ENCODE data around the gene KLHL21. TPM values are rescaled to one million over a fixed set of nuclear protein-coding genes. Genes with fewer than 3 reads are reported as not detected.

Gene KLHL21
- total and polyA plus RNA-seq, 8 donors, result 10.8 to 31.3 (median 16.8) TPM

DNA sequence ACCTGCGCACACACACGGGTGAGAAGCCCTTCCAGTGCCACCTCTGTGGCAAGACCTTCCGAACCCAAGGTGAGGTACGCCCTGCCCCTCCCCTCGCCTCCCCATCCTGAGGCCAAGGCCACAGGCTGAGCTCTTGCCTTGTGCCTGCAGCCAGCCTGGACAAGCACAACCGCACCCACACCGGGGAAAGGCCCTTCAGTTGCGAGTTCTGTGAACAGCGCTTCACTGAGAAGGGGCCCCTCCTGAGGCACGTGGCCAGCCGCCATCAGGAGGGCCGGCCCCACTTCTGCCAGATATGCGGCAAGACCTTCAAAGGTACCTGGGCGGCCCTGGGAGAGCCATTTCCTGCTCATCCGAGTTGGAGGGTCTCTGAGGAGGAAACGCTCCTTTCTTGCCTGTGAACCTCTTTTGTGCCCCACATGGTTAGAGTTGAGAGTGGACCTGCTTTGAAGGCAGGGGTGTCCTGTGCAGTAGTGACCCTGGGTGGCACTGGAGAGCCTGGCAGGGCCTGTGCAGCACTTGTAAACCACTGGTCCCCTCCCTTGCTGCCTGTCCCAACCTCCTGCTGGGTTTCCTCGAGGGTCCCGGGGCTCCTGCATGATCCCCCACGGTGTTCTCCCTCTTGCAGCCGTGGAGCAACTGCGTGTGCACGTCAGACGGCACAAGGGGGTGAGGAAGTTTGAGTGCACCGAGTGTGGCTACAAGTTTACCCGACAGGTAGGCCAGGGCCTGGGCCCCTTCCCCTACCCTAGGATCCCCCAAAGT lies 14.4 kb downstream of the KLHL21 start:
- peak in 2 of 4 donors; percentile 23 to 33 for ATAC-seq
- intact Hi-C loops (cut with DNase I), result no loop called here
- Histone ChIP-seq H3K9me3 (no peaks in the 10 kb centered on the region), H3K36me3 (peaks cover 0 to 32% (median 30%) of the 10 kb centered on the region in 3 donors), H3K27me3 (no peaks in the 10 kb centered on the region), H3K4me1 (peaks cover 0 to 7% (median 4%) of the 10 kb centered on the region in 3 donors), H3K4me3 (no peak overlapping the region), H3K27ac (no peak overlapping the region)
- WGBS, 2 donors, result 61 to 70% methylated on average over 25 of the region's 25 CpGs
- peak in 2 of 6 donors; percentile 28 to 66 for DNase-seq
- TF ChIP-seq, protein P1, sequence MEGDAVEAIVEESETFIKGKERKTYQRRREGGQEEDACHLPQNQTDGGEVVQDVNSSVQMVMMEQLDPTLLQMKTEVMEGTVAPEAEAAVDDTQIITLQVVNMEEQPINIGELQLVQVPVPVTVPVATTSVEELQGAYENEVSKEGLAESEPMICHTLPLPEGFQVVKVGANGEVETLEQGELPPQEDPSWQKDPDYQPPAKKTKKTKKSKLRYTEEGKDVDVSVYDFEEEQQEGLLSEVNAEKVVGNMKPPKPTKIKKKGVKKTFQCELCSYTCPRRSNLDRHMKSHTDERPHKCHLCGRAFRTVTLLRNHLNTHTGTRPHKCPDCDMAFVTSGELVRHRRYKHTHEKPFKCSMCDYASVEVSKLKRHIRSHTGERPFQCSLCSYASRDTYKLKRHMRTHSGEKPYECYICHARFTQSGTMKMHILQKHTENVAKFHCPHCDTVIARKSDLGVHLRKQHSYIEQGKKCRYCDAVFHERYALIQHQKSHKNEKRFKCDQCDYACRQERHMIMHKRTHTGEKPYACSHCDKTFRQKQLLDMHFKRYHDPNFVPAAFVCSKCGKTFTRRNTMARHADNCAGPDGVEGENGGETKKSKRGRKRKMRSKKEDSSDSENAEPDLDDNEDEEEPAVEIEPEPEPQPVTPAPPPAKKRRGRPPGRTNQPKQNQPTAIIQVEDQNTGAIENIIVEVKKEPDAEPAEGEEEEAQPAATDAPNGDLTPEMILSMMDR (IDR thresholded peaks at IDR 0.05), result no peak
- FAIRE-seq, result no peak

DNA sequence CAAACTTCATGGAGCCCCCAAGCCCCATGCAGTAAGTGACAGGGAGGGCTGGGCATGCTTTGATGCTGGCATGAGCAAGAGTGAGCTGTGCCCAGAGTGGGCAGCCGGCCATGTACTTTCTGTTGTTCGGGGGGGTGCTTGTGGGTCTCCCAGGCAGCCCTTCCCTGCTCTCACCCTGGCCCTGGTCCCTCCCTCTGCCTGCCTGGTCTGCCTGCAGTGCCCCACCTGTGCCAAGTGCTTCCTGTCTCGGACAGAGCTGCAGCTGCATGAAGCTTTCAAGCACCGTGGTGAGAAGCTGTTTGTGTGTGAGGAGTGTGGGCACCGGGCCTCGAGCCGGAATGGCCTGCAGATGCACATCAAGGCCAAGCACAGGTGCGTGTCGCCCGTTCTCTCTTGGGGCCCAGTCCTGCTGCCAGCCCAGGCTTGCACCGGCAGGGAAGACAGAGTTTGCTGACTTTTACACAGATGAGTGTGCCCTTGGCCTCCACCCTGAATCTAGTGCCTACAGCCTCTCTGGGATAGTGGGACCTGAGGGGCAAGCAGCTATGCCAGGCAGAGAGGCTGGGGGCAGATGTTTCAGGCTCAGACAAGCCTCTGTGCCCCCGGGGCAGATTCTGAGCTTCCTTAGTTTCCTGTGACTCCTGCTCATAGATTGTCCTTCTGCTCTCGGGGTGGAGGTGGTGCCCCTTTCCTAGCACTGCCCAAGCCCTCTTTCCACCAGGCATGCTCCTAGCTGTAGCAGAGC lies 15.2 kb downstream of the KLHL21 start:
- peaks cover 5 to 13% (median 10%) of the 10 kb centered on the region in 3 donors for H3K4me1 ChIP-seq
- H3K36me3 ChIP-seq, result peaks cover 0 to 25% (median 22%) of the 10 kb centered on the region in 3 donors
- peak overlapping the region in 1 of 4 donors; percentile 17 for H3K27ac ChIP-seq
- intact Hi-C loops (cut with DNase I), result no loop called here
- no peak overlapping the region for H3K4me3 ChIP-seq
- DNase-seq (peak in 5 of 6 donors; percentile 55 to 86 (median 57)), FAIRE-seq (no peak), ATAC-seq (peak; percentile 26 to 74 (median 44))
- TF ChIP-seq, protein P1 (IDR thresholded peaks at IDR 0.05), result no peak
- H3K27me3 ChIP-seq, result no peaks in the 10 kb centered on the region
- 21 to 26% methylated on average over 13 of the region's 13 CpGs for WGBS, 2 donors
- no peaks in the 10 kb centered on the region for H3K9me3 ChIP-seq

DNA sequence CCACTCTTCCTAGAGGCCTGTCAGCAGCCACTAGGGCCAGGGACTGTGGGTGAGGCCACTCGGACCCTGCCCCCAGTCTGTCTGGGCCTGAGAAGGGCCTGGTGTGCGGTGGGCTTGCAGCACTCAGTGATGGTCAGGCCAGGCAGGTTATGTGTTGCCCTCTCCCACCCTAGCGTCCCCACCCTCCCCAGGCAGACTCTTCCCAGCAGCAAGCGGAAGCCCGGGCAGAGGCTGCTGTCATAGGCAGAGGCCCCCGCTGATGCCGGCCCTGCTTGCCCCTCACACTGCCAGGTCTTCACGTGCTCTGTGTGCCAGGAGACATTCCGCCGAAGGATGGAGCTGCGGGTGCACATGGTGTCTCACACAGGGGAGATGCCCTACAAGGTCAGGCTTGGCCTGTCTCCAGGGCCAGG lies 16.3 kb downstream of the KLHL21 start:
- H3K27ac ChIP-seq, result no peak overlapping the region
- no peak for ATAC-seq
- H3K27me3 ChIP-seq, result no peaks in the 10 kb centered on the region
- no peak overlapping the region for H3K4me3 ChIP-seq
- peaks cover 9 to 23% (median 20%) of the 10 kb centered on the region in 3 donors for H3K4me1 ChIP-seq
- WGBS, 2 donors, result 64 to 72% methylated on average over 11 of the region's 11 CpGs
- no peaks in the 10 kb centered on the region for H3K9me3 ChIP-seq
- intact Hi-C loops (cut with DNase I), result no loop called here
- TF ChIP-seq, protein P1 (IDR thresholded peaks at IDR 0.05), result no peak
- FAIRE-seq, result no peak
- peaks cover 0 to 19% (median 14%) of the 10 kb centered on the region in 3 donors for H3K36me3 ChIP-seq
- peak in 1 of 6 donors; percentile 82 for DNase-seq

DNA sequence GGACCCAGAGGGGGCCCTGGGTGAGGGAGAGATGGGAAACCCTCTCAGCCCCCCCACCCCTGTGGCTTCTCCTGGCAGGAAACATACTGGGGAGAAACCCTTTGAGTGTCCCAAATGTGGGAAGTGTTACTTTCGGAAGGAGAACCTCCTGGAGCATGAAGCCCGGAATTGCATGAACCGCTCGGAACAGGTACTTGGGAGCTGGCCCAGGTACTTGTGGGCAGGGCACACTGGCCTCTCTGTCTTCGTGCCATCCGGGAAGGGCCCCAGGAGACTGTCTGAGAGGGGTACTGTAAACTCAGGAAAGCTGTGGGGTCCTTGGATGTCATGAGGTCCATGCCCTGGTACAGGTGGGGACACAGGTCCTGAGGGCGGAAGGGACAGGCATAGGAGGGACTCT lies 16.8 kb downstream of the KLHL21 start:
- no peak overlapping the region for H3K27ac ChIP-seq
- intact Hi-C loops (cut with DNase I), result no loop called here
- FAIRE-seq (no peak), ATAC-seq (no peak), DNase-seq (no peak)
- H3K4me1 ChIP-seq, result peaks cover 15 to 28% (median 23%) of the 10 kb centered on the region in 3 donors
- WGBS, 2 donors, result 84 to 91% methylated on average over 7 of the region's 7 CpGs
- H3K36me3 ChIP-seq, result peaks cover 0 to 19% (median 14%) of the 10 kb centered on the region in 3 donors
- TF ChIP-seq, protein P1 (IDR thresholded peaks at IDR 0.05), result no peak
- H3K9me3 ChIP-seq, result no peaks in the 10 kb centered on the region
- H3K4me3 ChIP-seq, result no peak overlapping the region
- no peaks in the 10 kb centered on the region for H3K27me3 ChIP-seq
